Epithelial cell of proximal tubule (primary cell): ENCODE measurements around the gene CNNM4. TPM values are rescaled to one million over a fixed set of nuclear protein-coding genes. Genes with fewer than 3 reads are reported as not detected.
A peak's percentile ranks its signal among the peaks of the same experiment; 100 is the strongest.

Experiments used
- DNase-seq: peaks from one replicate; pipeline ENCODE4 v3.0.0-alpha.2; 2011; ENCODE audit warnings: low read depth
- H3K4me3 ChIP-seq: 2 replicates; pipeline ENCODE4 v1.5.1; 2011; ENCODE audit warnings: low read depth, mild to moderate bottlenecking, low read length
- CTCF ChIP-seq: conservative IDR thresholded peaks from 2 replicates; pipeline ENCODE4 v1.5.1; 2012; ENCODE audit warnings: low read depth, mild to moderate bottlenecking, low read length
- total RNA-seq: library from RNA; depleted of rRNA; stranded (reverse); fragments of >200 nt; gene quantifications from 2 replicates; pipeline ENCODE4 v1.2.3, GENCODE V29; 2015

Gene CNNM4
- total RNA-seq, 1 donor from 2014 or later, result 5.7 TPM

DNA sequence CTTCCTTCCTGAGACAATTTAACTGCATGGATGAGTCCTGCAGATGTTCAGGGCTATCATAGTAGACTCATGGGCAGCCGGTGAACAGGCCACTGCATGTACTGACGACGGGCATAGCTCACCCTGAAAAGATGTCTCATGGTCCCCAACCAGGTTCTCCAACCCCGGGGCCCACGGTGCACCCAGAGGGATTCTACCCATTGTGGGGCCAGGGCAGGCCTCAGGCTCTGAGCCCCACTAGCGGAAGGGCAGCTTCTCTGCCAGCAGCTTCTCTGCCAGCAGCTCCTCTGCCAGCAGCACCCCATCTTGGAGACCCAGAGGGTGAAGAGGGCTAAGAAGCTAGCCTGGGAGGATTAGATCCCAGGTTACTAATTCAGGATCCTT is 3.2 kb upstream of the CNNM4 start:
- DNase-seq, result no peak
- no peak for TF ChIP-seq CTCF
- H3K4me3 ChIP-seq, result no peak overlapping the region

DNA sequence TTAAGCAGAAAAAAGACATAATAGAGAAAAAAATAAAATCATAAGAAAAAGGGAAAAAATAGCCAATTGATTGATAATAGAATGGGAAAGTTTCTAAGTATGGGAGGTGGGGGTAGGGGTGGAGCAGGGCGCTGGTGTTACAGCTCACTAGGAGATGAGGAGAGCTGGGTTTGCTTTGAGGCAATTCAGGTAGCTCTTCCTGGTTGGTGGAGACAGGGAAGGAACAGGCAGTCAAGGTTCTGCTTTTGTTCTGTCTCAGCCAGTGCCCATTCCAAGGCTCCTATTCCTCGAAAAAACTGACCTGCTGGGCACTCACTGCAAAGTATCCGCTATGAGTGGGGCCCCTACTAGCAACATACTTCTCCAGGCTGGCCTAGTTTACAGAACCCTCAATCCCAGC is 1.7 kb upstream of the CNNM4 start:
- no peak for TF ChIP-seq CTCF
- DNase-seq, result no peak
- no peak overlapping the region for H3K4me3 ChIP-seq

GRCh38 chr2:96759548-96759947 is 1.2 kb upstream of the CNNM4 start:
- no peak overlapping the region for H3K4me3 ChIP-seq
- no peak for TF ChIP-seq CTCF
- DNase-seq, result no peak

GRCh38 chr2:96760986-96761832 is 507 bp downstream of the CNNM4 start:
- peak overlapping the region; percentile 69 for H3K4me3 ChIP-seq
- TF ChIP-seq CTCF, result peak; percentile 33
- no peak for DNase-seq

- H3K4me3 ChIP-seq, result peak overlapping the region; percentile 69
- TF ChIP-seq CTCF, result no peak
- no peak for DNase-seq
These were observed 2.0 kb downstream of the CNNM4 start for GRCh38 chr2:96762529-96763311.

DNA sequence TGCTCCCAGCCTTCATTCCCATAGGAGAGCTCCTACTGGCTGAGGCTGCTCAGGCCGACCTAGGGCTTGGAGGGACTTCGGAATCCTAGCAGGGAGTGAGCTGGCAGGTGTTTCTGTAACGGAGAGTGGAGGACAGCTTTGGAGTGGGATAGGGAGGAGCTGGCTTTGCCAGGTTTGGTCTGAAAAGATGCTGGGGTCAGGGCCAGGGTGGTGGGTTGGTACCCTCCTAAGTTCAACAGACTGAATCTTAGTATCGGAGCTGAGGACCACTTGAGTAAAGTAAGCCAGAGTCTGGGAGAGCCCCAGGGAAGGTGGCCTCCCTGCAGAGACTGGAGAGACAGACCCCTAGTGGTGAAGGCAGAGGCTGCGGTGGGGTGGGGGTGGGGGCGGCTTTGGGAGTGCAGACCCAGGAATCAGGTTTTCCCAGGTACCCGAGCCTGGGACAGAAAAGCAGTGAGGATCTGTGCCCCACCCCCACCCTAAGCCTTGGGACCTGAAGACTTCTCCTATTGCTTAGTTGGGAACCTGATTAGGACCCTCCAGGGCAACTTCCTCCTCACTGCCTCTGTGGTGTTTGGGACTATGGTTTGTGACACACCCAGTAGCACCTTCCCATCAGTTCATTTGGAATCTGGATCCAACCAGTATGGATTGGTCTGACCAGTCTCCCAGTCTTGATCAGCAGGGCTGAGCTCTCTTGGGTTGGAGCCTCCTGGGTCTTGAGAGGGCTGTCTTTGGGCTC is 3.0 kb downstream of the CNNM4 start:
- DNase-seq, result no peak
- peak overlapping the region; percentile 69 for H3K4me3 ChIP-seq

More for the DNA sequence above, 3.0 kb downstream of the CNNM4 start:
- TF ChIP-seq CTCF, result peak; percentile 67
